ENCODE measurements around the gene PRLH.

The PRLH gene

DNA sequence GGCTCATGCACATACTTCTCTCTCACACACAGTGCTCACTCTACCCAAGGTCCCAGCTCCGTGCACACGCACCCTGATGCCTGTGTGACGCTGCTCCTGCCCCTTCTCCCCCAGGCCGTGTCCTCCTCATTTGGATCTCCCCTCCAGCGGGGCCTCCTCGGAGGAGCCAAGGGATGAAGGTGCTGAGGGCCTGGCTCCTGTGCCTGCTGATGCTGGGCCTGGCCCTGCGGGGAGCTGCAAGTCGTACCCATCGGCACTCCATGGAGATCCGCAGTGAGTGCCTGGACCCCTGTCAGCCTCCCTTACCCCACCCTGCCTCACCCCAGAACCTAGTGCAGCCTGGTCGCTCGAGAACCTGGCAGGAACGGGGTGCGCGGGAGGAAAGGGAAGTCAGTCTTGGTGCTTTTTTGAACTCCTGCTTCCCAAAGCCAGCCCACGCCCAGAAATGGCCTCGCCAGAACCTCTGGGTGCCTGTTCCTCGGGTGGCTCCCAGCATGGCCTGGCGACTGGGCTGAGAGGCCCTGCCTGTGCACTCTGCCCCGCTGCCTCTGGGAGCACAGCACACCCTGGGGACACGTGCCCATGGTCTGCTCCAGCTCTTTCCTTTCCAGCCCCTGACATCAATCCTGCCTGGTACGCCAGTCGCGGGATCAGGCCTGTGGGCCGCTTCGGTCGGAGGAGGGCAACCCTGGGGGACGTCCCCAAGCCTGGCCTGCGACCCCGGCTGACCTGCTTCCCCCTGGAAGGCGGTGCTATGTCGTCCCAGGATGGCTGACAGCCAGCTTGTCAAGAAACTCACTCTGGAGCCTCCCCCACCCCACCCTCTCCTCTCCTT, at the start of gene PRLH:
Gene PRLH, plus strand, starts transcription at position 174 of the 835 bp plus-strand sequence. Its CDS starts 0 bp downstream, at position 174.
- peaks cover under 1% of the 10 kb centered on the region for H3K4me1 Mint-ChIP-seq
- H3K36me3 Mint-ChIP-seq (ENCODE audit: low read depth), result no peaks in the 10 kb centered on the region
- peaks cover 21% of the 10 kb centered on the region for H3K27me3 Mint-ChIP-seq (ENCODE audit: low read depth)
- H3K4me3 Mint-ChIP-seq, result no peak within 1 kb of the TSS
- TF ChIP-seq, protein P1, sequence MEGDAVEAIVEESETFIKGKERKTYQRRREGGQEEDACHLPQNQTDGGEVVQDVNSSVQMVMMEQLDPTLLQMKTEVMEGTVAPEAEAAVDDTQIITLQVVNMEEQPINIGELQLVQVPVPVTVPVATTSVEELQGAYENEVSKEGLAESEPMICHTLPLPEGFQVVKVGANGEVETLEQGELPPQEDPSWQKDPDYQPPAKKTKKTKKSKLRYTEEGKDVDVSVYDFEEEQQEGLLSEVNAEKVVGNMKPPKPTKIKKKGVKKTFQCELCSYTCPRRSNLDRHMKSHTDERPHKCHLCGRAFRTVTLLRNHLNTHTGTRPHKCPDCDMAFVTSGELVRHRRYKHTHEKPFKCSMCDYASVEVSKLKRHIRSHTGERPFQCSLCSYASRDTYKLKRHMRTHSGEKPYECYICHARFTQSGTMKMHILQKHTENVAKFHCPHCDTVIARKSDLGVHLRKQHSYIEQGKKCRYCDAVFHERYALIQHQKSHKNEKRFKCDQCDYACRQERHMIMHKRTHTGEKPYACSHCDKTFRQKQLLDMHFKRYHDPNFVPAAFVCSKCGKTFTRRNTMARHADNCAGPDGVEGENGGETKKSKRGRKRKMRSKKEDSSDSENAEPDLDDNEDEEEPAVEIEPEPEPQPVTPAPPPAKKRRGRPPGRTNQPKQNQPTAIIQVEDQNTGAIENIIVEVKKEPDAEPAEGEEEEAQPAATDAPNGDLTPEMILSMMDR (IDR thresholded peaks at IDR 0.05; ENCODE audit: unreplicated experiment in 3 of 3), result no peak
- H3K9me3 Mint-ChIP-seq, result no peaks in the 10 kb centered on the region
- no peak within 1 kb of the TSS for H3K27ac Mint-ChIP-seq

DNA sequence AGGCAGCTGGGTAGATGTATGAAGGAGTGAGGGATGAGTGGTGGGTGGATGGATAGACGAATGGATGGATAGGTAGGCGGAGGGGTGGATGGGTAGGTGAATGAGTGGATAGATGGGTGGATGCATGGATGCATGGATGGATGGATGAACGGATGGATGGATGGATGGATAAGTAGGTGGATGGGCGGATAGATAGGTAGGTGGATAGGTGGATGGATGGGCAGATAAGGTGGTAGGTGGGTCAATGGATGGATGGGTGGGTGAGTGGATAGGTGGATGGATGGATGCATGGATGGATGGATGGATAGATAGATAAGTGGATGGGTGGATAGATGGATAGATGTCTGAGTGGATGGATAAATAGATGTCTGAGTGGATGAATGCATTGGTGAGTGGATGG, 49.2 kb upstream of the PRLH start:
- H3K27ac Mint-ChIP-seq, result no peak overlapping the region

GRCh38 chr2:237517990-237518389, 48.4 kb upstream of the PRLH start:
- H3K9me3 Mint-ChIP-seq, result no peaks in the 10 kb centered on the region
- H3K36me3 Mint-ChIP-seq (ENCODE audit: low read depth), result no peaks in the 10 kb centered on the region
- peaks cover 26% of the 10 kb centered on the region for H3K4me1 Mint-ChIP-seq
- H3K27me3 Mint-ChIP-seq (ENCODE audit: low read depth), result peaks cover 3% of the 10 kb centered on the region
- H3K4me3 Mint-ChIP-seq, result no peak overlapping the region
- H3K27ac Mint-ChIP-seq, result no peak overlapping the region
- TF ChIP-seq, protein P1 (IDR thresholded peaks at IDR 0.05; ENCODE audit: unreplicated experiment in 3 of 3), result no peak

More for the DNA sequence above, 49.2 kb upstream of the PRLH start:
- H3K4me1 Mint-ChIP-seq, result peaks cover 33% of the 10 kb centered on the region
- no peaks in the 10 kb centered on the region for H3K9me3 Mint-ChIP-seq
- H3K36me3 Mint-ChIP-seq (ENCODE audit: low read depth), result no peaks in the 10 kb centered on the region
- TF ChIP-seq, protein P1 (IDR thresholded peaks at IDR 0.05; ENCODE audit: unreplicated experiment in 3 of 3), result no peak
- H3K4me3 Mint-ChIP-seq, result no peak overlapping the region
- H3K27me3 Mint-ChIP-seq (ENCODE audit: low read depth), result peaks cover 3% of the 10 kb centered on the region

GRCh38 chr2:237519506-237520245, 46.7 kb upstream of the PRLH start:
- H3K4me1 Mint-ChIP-seq, result peaks cover 9% of the 10 kb centered on the region
- no peak overlapping the region for H3K27ac Mint-ChIP-seq
- H3K36me3 Mint-ChIP-seq (ENCODE audit: low read depth), result no peaks in the 10 kb centered on the region
- TF ChIP-seq, protein P1 (IDR thresholded peaks at IDR 0.05; ENCODE audit: unreplicated experiment in 3 of 3), result no peak
- H3K4me3 Mint-ChIP-seq, result no peak overlapping the region
- no peaks in the 10 kb centered on the region for H3K9me3 Mint-ChIP-seq
- H3K27me3 Mint-ChIP-seq (ENCODE audit: low read depth), result peaks cover 3% of the 10 kb centered on the region

GRCh38 chr2:237520290-237520689, 46.1 kb upstream of the PRLH start:
- Mint-ChIP-seq H3K4me1 (peaks cover 3% of the 10 kb centered on the region), H3K36me3 (ENCODE audit: low read depth) (no peaks in the 10 kb centered on the region), H3K27me3 (ENCODE audit: low read depth) (no peaks in the 10 kb centered on the region), H3K4me3 (no peak overlapping the region), H3K9me3 (no peaks in the 10 kb centered on the region), H3K27ac (no peak overlapping the region)
- TF ChIP-seq, protein P1 (IDR thresholded peaks at IDR 0.05; ENCODE audit: unreplicated experiment in 3 of 3), result no peak

All from nephron (organoid).